Breast epithelium (tissue), 3 donors: Measurements from ENCODE around the gene HOXB7.

ENCODE experiments used
- POLR2A ChIP-seq: fragments of 450-650 bp; IDR thresholded peaks from one replicate; pipeline ENCODE4 v1.6.1; 2016; ENCODE audit warnings: antibody characterized with exemption, mild to moderate bottlenecking, moderate library complexity
- POLR2AphosphoS5 ChIP-seq, 3 donors: sonication (generic); formaldehyde crosslinking; IDR thresholded peaks; one replicate each; pipeline ENCODE4 v1.6.1; 2017; ENCODE audit warnings: antibody characterized with exemption in 3 of 3
- TF ChIP-seq, protein P1 (sequence below), 3 donors: fragments of 450-650 bp; IDR thresholded peaks; one replicate each; pipeline ENCODE4 v1.5.1; 2016 to 2017; ENCODE audit warnings: antibody characterized with exemption in 3 of 3, mild to moderate bottlenecking in 3 of 3, moderate library complexity in 3 of 3

GRCh38 chr17:48565925-48566710, 44.7 kb downstream of the HOXB7 start:
- TF ChIP-seq, protein P1, sequence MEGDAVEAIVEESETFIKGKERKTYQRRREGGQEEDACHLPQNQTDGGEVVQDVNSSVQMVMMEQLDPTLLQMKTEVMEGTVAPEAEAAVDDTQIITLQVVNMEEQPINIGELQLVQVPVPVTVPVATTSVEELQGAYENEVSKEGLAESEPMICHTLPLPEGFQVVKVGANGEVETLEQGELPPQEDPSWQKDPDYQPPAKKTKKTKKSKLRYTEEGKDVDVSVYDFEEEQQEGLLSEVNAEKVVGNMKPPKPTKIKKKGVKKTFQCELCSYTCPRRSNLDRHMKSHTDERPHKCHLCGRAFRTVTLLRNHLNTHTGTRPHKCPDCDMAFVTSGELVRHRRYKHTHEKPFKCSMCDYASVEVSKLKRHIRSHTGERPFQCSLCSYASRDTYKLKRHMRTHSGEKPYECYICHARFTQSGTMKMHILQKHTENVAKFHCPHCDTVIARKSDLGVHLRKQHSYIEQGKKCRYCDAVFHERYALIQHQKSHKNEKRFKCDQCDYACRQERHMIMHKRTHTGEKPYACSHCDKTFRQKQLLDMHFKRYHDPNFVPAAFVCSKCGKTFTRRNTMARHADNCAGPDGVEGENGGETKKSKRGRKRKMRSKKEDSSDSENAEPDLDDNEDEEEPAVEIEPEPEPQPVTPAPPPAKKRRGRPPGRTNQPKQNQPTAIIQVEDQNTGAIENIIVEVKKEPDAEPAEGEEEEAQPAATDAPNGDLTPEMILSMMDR (IDR thresholded peaks at IDR 0.05), result no peak
- TF ChIP-seq POLR2A, result no peak
- no peak for TF ChIP-seq POLR2AphosphoS5 (IDR thresholded peaks at IDR 0.05)
